MM.1S (cell line): ENCODE measurements around the gene KAT6B.
A peak's percentile ranks its signal among the peaks of the same experiment; 100 is the strongest.

Experiments used
- DNase-seq: peaks from one replicate; pipeline ENCODE4 v3.0.0-alpha.2; 2015
- H2AFZ ChIP-seq: fragments of 300-600 bp; sonication (generic); 2 replicates; pipeline ENCODE4 v1.6.0; 2016; ENCODE audit warnings: antibody characterized with exemption, low read length
- H3F3A ChIP-seq: fragments of 300-600 bp; sonication (generic); 2 replicates; pipeline ENCODE4 v1.6.1; 2016; ENCODE audit warnings: mild to moderate bottlenecking, antibody characterized with exemption, low read length, moderate library complexity, mixed read lengths; ENCODE audit not compliant: insufficient read depth
- H3K27ac ChIP-seq: fragments of 300-600 bp; sonication (generic); 2 replicates; pipeline ENCODE4 v1.5.1; 2016; ENCODE audit warnings: mild to moderate bottlenecking, low read length
- H3K27me3 ChIP-seq: fragments of 300-600 bp; sonication (generic); replicated peaks from 2 replicates; pipeline ENCODE4 v1.6.0; 2016; ENCODE audit warnings: low read length; ENCODE audit not compliant: insufficient read depth
- H3K36me3 ChIP-seq: fragments of 300-600 bp; sonication (generic); replicated peaks from 2 replicates; pipeline ENCODE4 v1.6.1; 2016; ENCODE audit warnings: mild to moderate bottlenecking, low read length, mixed read lengths; ENCODE audit not compliant: insufficient read depth
- H3K4me1 ChIP-seq: fragments of 300-600 bp; sonication (generic); 2 replicates; pipeline ENCODE4 v1.6.1; 2016; ENCODE audit warnings: low read length, mixed read lengths
- H3K4me2 ChIP-seq: fragments of 300-600 bp; sonication (generic); 2 replicates; pipeline ENCODE4 v1.6.0; 2016; ENCODE audit warnings: low read depth, low read length
- H3K4me3 ChIP-seq: fragments of 300-600 bp; sonication (generic); 2 replicates; pipeline ENCODE4 v1.5.1; 2016; ENCODE audit warnings: low read length, mixed read lengths
- H3K79me2 ChIP-seq: fragments of 300-600 bp; sonication (generic); 2 replicates; pipeline ENCODE4 v1.6.1; 2016; ENCODE audit warnings: mixed run types, low read length, mixed read lengths
- H3K9ac ChIP-seq: fragments of 300-600 bp; sonication (generic); 2 replicates; pipeline ENCODE4 v1.6.1; 2016; ENCODE audit warnings: low read length, mixed read lengths
- H3K9me2 ChIP-seq: fragments of 300-600 bp; sonication (generic); replicated peaks from 2 replicates; pipeline ENCODE4 v1.6.1; 2016; ENCODE audit warnings: mild to moderate bottlenecking, low read length, mixed read lengths; ENCODE audit not compliant: insufficient read depth
- H3K9me3 ChIP-seq: fragments of 300-600 bp; sonication (generic); replicated peaks from 2 replicates; pipeline ENCODE4 v1.6.1; 2016; ENCODE audit warnings: mild to moderate bottlenecking, low read length, mixed read lengths; ENCODE audit not compliant: insufficient read depth
- H4K20me1 ChIP-seq: fragments of 300-600 bp; sonication (generic); 2 replicates; pipeline ENCODE4 v1.6.1; 2016; ENCODE audit warnings: mild to moderate bottlenecking, low read length, moderate library complexity, mixed read lengths; ENCODE audit not compliant: insufficient read depth
- EZH2 ChIP-seq: fragments of 300-600 bp; sonication (generic); optimal IDR thresholded peaks from 2 replicates; pipeline ENCODE3; 2017; ENCODE audit warnings: low read depth, mild to moderate bottlenecking, antibody characterized with exemption, low read length, mixed read lengths
- EZH2phosphoT487 ChIP-seq: fragments of 300-600 bp; sonication (generic); IDR thresholded peaks from 2 replicates; pipeline ENCODE4 v1.6.1; 2018; ENCODE audit warnings: antibody characterized with exemption, low read length
- TF ChIP-seq, protein P1 (sequence below): fragments of 300-600 bp; sonication (generic); IDR thresholded peaks from 2 replicates; pipeline ENCODE4 v1.5.1; 2016; ENCODE audit warnings: antibody characterized with exemption, low read length, mixed read lengths

KAT6B gene

DNA sequence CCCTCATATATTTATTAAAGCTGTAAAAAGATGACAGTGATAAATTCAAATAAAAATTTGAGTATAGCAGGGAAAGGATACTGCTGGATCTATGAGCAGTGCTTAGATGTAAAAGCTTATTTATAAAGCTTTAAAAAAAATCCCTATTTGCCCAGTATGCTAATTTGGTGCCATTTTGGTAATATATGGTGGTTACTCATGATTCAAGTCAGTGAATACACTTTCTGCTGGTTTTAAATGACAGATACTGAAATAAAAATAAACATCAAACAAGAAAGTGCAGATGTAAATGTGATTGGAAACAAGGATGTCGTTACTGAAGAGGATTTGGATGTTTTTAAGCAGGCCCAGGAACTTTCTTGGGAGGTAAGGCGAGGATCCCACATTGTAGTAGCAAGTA is 150.7 kb downstream of the KAT6B start:
- no peaks in the 10 kb centered on the region for H4K20me1 ChIP-seq
- H3K4me1 ChIP-seq: peaks cover 45% of the 10 kb centered on the region
- TF ChIP-seq, protein P1, sequence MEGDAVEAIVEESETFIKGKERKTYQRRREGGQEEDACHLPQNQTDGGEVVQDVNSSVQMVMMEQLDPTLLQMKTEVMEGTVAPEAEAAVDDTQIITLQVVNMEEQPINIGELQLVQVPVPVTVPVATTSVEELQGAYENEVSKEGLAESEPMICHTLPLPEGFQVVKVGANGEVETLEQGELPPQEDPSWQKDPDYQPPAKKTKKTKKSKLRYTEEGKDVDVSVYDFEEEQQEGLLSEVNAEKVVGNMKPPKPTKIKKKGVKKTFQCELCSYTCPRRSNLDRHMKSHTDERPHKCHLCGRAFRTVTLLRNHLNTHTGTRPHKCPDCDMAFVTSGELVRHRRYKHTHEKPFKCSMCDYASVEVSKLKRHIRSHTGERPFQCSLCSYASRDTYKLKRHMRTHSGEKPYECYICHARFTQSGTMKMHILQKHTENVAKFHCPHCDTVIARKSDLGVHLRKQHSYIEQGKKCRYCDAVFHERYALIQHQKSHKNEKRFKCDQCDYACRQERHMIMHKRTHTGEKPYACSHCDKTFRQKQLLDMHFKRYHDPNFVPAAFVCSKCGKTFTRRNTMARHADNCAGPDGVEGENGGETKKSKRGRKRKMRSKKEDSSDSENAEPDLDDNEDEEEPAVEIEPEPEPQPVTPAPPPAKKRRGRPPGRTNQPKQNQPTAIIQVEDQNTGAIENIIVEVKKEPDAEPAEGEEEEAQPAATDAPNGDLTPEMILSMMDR: no peak
- TF ChIP-seq EZH2 (no peak), EZH2phosphoT487 (no peak)
- no peaks in the 10 kb centered on the region for H3K9me3 ChIP-seq
- H3K9me2 ChIP-seq: no peaks in the 10 kb centered on the region
- H3K79me2 ChIP-seq: no peaks in the 10 kb centered on the region
- no peaks in the 10 kb centered on the region for H3K27me3 ChIP-seq
- no peak for DNase-seq
- H3K4me3 ChIP-seq: peak overlapping the region; percentile 30; the same call in 1 of the 2 replicates
- peak overlapping the region; percentile 81; the same call in 1 of the 2 replicates for H3K27ac ChIP-seq
- peaks cover 6% of the 10 kb centered on the region; the same call in 1 of the 2 replicates for H3K36me3 ChIP-seq
- no peak overlapping the region for H2AFZ ChIP-seq
- H3F3A ChIP-seq: peaks cover 25% of the 10 kb centered on the region
- H3K9ac ChIP-seq: no peak overlapping the region
- peak overlapping the region; percentile 70 for H3K4me2 ChIP-seq

DNA sequence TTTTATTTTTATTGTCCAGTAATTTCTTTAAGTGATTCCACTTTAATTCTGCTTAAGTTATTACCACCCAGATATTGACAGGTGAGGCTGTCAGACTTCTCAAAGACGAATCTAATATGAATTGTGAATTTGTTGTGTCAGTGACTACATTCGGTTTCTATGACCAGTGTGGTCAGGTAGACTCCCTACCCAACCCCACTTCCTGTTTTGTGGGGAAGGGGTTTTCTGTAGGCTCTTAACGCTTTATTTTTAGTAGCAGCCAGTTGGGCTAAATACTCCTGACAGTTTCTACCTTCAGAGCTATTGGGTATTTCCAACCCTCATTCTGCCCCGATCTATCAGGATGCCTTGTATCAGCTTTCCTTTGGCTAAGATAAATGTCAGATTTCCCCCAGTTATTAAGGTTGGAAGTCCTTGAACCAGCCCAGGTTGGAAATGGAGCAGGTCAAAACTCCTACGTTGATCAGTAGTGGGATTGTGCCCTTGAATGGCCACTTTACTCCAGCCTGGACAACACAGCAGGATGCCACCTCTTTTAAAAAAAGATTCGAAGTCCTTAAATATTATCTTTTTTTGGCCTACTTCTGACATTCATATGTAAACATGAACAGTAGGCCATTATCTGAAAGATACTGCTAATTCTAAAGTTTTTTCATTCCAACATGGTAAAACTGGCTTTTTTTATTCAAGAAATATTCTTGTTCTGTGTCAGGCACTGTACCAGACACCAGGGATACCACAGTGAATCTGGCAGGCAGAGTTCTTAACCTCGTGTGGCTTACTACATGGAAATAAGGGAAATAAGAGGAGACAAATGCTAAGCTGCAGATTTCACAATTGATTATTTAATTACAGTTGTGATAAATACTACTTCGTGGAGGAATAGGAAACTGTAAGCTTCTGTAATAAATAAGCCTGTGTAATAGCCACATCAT is 151.8 kb downstream of the KAT6B start:
- Histone ChIP-seq H3K4me2 (peak overlapping the region; percentile 70), H2AFZ (peak overlapping the region; percentile 0; the same call in 1 of the 2 replicates), H3K36me3 (peaks cover 6% of the 10 kb centered on the region; the same call in 1 of the 2 replicates), H3K4me1 (peaks cover 56% of the 10 kb centered on the region), H3K9me2 (no peaks in the 10 kb centered on the region), H3K9me3 (no peaks in the 10 kb centered on the region), H3K9ac (peak overlapping the region; percentile 15; the same call in 1 of the 2 replicates), H3K27ac (peak overlapping the region; percentile 81), H4K20me1 (no peaks in the 10 kb centered on the region), H3K27me3 (no peaks in the 10 kb centered on the region), H3K4me3 (peak overlapping the region; percentile 30), H3K79me2 (no peaks in the 10 kb centered on the region), H3F3A (peaks cover 36% of the 10 kb centered on the region)
- peak; percentile 93 for DNase-seq
- TF ChIP-seq, protein P1: no peak
- TF ChIP-seq EZH2phosphoT487 (no peak), EZH2 (no peak)

DNA sequence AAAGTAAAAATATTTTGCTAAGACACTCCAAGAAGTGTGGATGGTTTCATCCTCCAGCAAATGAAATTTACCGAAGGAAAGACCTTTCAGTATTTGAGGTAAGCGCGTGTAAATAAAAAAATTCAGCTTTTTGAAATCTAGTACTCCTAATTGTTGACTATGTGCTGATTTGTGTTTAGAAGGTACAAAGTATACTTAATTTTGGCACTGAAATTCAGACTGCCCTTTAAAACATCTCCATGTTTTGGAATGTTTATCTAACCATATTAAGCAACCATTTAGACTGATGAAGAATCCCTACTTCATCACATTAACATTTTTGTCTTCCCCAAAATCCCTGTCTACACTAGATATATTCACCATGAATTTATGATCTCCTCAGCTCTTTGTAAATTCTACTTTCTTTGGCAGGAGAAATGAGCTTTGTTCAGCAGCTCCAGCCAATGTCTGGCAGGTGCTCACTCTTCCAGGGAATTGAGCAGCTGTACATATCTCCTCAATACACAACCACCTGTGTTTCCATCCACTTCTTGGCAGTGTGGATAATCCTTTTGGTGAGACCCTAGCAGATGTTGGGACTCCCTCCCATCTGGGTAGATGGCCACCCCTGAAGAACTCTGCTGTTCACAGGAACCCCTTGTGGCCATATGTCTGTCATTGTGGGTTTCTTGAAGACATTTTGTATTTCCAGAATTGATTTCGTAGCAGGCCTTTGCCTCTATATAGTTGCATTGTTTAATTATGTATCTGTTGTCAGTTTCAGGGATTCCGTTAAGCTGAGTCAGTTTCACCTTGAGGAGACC is 155.6 kb downstream of the KAT6B start:
- peak overlapping the region; percentile 16; the same call in 1 of the 2 replicates for H3K9ac ChIP-seq
- H3K4me2 ChIP-seq: peak overlapping the region; percentile 65
- no peak for TF ChIP-seq EZH2phosphoT487
- TF ChIP-seq, protein P1: peak; percentile 26; the same call in 1 of the 2 replicates
- H3K27ac ChIP-seq: peak overlapping the region; percentile 72
- peak; percentile 50 for DNase-seq
- H3K79me2 ChIP-seq: no peaks in the 10 kb centered on the region
- 0 out of 2 replicates have a peak overlapping the region, but pooled peaks have one; percentile 15 for H3K4me3 ChIP-seq
- peak overlapping the region; percentile 29 for H2AFZ ChIP-seq
- no peaks in the 10 kb centered on the region for H3K27me3 ChIP-seq
- H3K4me1 ChIP-seq: peaks cover 50% of the 10 kb centered on the region
- no peaks in the 10 kb centered on the region for H3K36me3 ChIP-seq
- no peaks in the 10 kb centered on the region for H3K9me3 ChIP-seq
- no peaks in the 10 kb centered on the region for H3K9me2 ChIP-seq
- H4K20me1 ChIP-seq: no peaks in the 10 kb centered on the region
- H3F3A ChIP-seq: peaks cover 34% of the 10 kb centered on the region
